Bronchial smooth muscle cell (primary cell): ENCODE results near the gene FGF22. TPM values are rescaled to one million over a fixed set of nuclear protein-coding genes. Genes with fewer than 3 reads are reported as not detected.

Source experiments
- total RNA-seq: library from RNA; depleted of rRNA; stranded (reverse); fragments of >200 nt; gene quantifications from 2 replicates; pipeline ENCODE4 v1.2.1, GENCODE V29; 2014

The FGF22 gene
- total RNA-seq: 0.16 TPM in 1 of 2 replicates, not detected in the other

DNA sequence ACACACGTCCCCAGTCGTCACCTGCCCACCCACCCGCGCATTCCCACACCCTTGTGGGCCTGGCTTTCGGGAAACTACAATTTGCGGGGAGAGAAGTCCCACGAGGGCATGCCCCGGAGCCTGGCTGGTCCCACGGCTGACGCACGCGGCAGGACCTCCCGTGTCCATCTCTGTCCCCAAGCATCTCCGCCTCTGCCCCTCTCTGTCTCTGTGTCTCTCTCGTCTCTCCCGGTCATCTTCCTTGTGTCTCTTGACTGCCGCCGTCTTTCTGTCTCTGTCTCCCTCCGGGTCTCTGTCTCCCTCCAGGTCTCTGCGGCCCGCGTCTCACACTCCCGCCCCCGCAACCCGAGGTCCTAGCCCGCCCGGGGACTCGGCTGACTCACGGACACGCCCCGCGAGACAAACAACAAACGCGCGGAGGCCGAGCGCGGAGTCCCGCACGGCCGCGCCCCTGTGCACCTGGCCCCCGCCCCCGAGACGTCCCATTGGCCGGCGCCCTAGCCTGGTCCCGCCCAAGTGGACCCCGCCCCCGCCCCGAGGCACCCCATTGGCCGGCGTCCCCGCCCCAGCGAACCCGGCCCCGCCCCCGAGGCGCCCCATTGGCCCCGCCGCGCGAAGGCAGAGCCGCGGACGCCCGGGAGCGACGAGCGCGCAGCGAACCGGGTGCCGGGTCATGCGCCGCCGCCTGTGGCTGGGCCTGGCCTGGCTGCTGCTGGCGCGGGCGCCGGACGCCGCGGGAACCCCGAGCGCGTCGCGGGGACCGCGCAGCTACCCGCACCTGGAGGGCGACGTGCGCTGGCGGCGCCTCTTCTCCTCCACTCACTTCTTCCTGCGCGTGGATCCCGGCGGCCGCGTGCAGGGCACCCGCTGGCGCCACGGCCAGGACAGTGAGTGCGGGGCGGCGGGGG lies at the start of gene FGF22:
TSS of gene FGF22 (plus strand) at position 627 of the 908 bp plus-strand sequence. CDS start at position 674, 47 bp downstream.

DNA sequence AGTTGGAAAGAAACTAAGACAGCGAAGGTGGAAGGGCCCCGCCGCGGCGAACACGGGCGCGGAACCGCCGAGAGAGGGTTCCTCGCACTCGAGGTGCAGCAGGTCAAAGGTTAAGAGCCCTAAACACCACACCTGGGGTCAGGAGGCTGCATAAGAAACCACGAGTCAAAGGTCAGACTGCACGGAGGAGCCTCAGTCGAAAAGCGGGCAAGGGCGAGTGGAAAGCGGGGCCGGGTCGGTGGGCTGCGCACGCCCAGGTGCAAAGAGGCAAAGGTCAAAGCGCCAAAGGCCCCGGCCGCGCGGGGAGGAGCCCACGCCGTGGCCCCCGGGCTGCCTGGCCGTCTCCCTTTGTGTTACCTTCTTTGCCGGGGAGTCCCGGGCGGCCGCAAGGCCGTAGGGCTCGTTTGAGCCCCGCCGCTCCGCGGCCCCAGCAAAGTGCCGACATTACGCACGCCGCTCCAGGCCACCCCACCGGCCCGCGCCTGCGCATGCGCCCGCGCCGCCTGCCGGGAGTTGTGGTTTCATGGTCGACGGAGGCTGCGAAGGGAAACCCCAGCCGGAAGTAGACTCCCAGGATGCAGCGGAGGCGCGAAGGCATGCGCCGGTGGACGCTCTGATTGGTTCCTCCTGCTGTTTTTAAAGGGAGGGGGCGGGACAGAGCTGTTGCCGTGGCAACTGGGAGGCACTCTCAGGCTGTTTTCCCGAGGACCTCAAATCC lies 6.5 kb upstream of the FGF22 start, which contains the start of gene POLRMT:
TSS of gene POLRMT (minus strand) at position 470 of the 718 bp plus-strand sequence. CDS start at position 445, 25 bp downstream.

DNA sequence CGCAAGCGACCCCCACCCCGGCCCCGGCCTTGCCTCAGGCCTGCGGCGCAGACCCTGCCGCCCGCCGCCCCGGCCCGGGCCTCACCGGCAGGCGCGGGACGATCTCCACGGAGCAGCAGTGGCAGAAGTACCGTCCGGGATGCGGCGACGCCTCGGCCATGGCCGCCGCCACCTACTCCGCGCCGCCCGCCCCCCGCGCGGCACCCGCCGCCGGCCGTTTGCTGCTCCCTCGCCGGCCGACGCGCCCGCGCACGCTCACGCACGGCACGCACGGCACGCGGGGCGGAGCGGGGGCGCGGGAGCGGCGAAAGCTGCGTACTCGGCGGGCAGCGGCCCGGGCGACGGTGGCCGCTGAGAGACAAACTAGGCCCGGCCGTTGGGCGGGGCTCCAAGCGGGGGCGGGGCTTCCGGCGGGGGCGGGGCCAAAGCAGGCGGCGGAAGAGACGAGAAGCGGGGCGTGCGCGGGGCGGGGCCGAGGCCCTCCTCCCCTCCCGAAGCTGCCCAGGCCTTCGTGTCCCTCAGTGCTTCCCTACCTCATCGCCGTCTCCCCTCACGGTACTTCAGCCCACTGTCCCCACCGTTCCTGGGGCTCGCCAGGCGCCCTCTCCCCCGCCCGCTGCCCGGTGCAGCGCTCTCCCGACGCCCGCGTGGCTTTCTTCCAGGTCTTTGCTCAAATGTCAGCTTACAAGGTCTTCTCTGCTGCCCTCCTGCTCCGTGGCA lies 23.4 kb downstream of the FGF22 start, which contains the start of gene RNF126:
TSS of gene RNF126 (minus strand) at position 253 of the 720 bp plus-strand sequence. CDS start at position 160, 93 bp downstream.

DNA sequence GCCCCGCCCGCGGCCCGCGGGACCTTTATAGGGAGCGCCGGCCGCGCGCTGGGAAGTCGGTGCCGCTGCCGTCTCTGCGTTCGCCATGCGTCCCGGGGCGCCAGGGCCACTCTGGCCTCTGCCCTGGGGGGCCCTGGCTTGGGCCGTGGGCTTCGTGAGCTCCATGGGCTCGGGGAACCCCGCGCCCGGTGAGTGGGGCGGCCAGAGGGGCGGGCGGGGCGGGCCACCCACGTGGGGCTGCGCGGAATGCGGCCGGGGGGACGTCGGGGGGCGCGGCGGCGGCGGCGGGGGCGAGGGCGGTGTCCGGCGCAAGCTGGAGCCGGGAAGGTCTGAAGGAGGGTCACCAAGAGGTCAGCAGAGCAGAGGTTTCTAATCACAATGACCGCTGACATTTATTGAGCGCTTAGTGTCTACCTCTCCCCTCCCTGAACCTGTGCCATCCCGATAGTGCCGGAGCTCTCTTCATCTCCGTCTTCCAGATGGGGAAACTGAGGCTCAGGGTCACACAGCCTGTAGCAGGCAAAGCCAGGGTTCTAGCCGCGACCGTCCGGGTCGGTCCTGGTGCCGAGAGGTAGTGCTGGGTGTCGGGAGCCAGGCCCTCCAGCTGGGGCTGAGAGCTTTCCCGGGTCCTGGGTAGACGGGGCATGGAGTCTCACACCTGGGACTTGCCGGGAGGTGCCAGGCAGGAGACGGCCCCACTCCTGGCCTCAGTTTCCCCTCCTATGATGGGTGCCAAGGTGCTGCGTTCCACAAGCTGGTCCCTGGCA lies 36.8 kb downstream of the FGF22 start, which contains the start of gene FSTL3:
TSS of gene FSTL3 (plus strand) at position 54 of the 767 bp plus-strand sequence. CDS start at position 86, 32 bp downstream.

Other genes with a start within 250 kb of the FGF22 start
- under 0.01 and 0.09 TPM in 2 replicates for gene C2CD4C, start 230.7 kb upstream of the FGF22 start, total RNA-seq
- 1.7 and 2.5 TPM in 2 replicates for gene SHC2, start 178.8 kb upstream of the FGF22 start, total RNA-seq
- gene MADCAM1, start 143.4 kb upstream of the FGF22 start, total RNA-seq: under 0.01 TPM in 1 of 2 replicates, not detected in the other
- gene TPGS1, start 132.4 kb upstream of the FGF22 start, total RNA-seq: 33.4 and 50.4 TPM in 2 replicates
- gene CDC34, start 108.1 kb upstream of the FGF22 start, total RNA-seq: 61.3 and 76.7 TPM in 2 replicates
- not detected in 2 replicates for gene GZMM, start 95.8 kb upstream of the FGF22 start, total RNA-seq
- 256 and 287 TPM in 2 replicates for gene BSG, start 67.3 kb upstream of the FGF22 start, total RNA-seq
- 1.5 and 1.6 TPM in 2 replicates for gene HCN2, start 50.0 kb upstream of the FGF22 start, total RNA-seq
- 14.7 and 17.2 TPM in 2 replicates for gene POLRMT, start 6.3 kb upstream of the FGF22 start, total RNA-seq
- gene RNF126, start 23.3 kb downstream of the FGF22 start, total RNA-seq: 10.1 and 11.6 TPM in 2 replicates
- gene FSTL3, start 36.5 kb downstream of the FGF22 start, total RNA-seq: 24.1 and 37.4 TPM in 2 replicates
- not detected in 2 replicates for gene PRSS57, start 55.6 kb downstream of the FGF22 start, total RNA-seq
- 12.5 and 68.7 TPM in 2 replicates for gene PALM, start 69.1 kb downstream of the FGF22 start, total RNA-seq
- gene MISP, start 111.2 kb downstream of the FGF22 start, total RNA-seq: 0.32 and 0.43 TPM in 2 replicates
- 58.3 and 65.3 TPM in 2 replicates for gene PTBP1, start 157.6 kb downstream of the FGF22 start, total RNA-seq
- 0.47 and 0.77 TPM in 2 replicates for gene PLPPR3, start 182.1 kb downstream of the FGF22 start, total RNA-seq
- gene AZU1, start 188.0 kb downstream of the FGF22 start, total RNA-seq: 0.16 TPM in 1 of 2 replicates, not detected in the other
- gene PRTN3, start 201.1 kb downstream of the FGF22 start, total RNA-seq: not detected in 2 replicates
- 0.16 and 0.69 TPM in 2 replicates for gene ELANE, start 212.4 kb downstream of the FGF22 start, total RNA-seq
- gene CFD, start 219.8 kb downstream of the FGF22 start, total RNA-seq: 56.0 and 362 TPM in 2 replicates